Measurements from ENCODE around the gene IFI16. TPM values are rescaled to one million over a fixed set of nuclear protein-coding genes. Genes with fewer than 3 reads are reported as not detected.

The IFI16 gene
- total RNA-seq, 4 donors from 2014 or later = 11.1 to 36.5 (median 17.9) TPM

DNA sequence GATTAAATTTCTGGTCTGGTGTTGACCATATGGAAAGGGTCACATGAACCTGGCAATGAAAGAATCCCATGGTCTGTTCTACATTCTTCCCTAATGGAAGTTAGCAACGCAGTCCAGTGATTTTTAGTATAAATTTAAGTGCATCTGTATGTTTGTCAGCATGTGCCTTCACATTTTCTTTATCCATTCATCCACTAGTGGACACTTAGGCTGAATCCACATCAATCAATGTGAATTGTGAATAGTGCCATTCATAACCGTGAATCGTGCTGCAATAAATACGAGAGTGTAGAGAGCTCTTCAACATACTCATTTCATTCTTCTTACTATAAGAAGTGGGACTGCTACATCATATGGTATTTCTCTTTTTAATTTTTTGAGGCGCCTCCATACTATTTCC is 12.7 kb upstream of the IFI16 start:
- intact Hi-C loops (cut with DNase I; ENCODE audit: low total_unique reads) = no loop called here
- no peaks in the 10 kb centered on the region for H3K27me3 ChIP-seq
- DNase-seq = no peak
- no peaks in the 10 kb centered on the region for H3K36me3 ChIP-seq
- H3K4me3 ChIP-seq = no peak overlapping the region
- H3K4me1 ChIP-seq = peaks cover 0 to 25% (median 2%) of the 10 kb centered on the region in 4 donors
- TF ChIP-seq POLR2A (IDR thresholded peaks at IDR 0.05) = no peak
- TF ChIP-seq EP300 (IDR thresholded peaks at IDR 0.05; ENCODE audit: low read depth) = no peak
- no peak for TF ChIP-seq POLR2AphosphoS5 (IDR thresholded peaks at IDR 0.05)
- TF ChIP-seq, protein P1, sequence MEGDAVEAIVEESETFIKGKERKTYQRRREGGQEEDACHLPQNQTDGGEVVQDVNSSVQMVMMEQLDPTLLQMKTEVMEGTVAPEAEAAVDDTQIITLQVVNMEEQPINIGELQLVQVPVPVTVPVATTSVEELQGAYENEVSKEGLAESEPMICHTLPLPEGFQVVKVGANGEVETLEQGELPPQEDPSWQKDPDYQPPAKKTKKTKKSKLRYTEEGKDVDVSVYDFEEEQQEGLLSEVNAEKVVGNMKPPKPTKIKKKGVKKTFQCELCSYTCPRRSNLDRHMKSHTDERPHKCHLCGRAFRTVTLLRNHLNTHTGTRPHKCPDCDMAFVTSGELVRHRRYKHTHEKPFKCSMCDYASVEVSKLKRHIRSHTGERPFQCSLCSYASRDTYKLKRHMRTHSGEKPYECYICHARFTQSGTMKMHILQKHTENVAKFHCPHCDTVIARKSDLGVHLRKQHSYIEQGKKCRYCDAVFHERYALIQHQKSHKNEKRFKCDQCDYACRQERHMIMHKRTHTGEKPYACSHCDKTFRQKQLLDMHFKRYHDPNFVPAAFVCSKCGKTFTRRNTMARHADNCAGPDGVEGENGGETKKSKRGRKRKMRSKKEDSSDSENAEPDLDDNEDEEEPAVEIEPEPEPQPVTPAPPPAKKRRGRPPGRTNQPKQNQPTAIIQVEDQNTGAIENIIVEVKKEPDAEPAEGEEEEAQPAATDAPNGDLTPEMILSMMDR (IDR thresholded peaks at IDR 0.05) = no peak
- WGBS, 2 donors (ENCODE audit: low coverage in 1 of 2) = 66 to 76% methylated on average over 4 to 5 of the region's 5 CpGs
- H3K27ac ChIP-seq = no peak overlapping the region
- in situ Hi-C loops (cut with MboI; ENCODE audit: low pct_ligation_motif_present in 1 of 4, low pct_unique_long_range_greater_than_20kb in 1 of 4, low sequenced_read_pairs in 3 of 4) = loop anchor here in 3 of 4 donors (10.0 to 25.0 kb wide), 3 partner anchors 485 to 792 kb away; no protein-coding TSS in a partner anchor
- H3K9me3 ChIP-seq = no peaks in the 10 kb centered on the region

DNA sequence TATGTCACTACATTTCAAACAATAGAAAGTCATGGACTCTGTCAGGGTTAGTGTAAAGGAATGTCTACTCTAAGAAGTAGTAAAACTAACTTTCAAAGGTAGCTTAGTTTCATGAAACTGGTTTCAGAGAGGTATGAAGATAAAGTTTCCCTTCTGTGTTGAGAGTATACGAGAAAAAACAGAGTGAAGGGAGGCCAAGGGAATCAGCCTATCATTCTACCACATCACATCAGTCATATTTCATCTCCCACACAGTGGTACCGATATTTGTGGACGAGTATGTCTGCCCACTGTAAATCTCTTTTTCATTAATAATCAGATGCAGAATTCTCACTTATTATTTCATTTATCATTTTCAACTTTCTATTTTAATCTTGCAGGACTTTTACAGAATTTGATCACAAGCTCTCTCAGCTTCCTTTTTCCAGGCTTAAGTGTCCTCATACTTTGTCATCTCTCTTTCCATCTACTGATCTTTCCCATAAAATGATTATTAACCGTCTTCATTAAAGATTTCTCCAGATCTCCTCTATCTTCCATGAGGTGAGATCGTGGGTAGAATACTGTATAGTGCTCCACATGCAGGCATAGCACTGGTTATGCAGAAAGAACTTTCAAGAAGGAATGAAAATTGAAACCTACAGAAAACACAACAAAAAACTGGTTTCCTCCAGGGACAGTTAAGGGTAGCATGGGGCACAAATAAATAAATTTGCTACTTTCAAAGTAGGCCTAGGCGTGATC is 11.5 kb upstream of the IFI16 start:
- no peak for DNase-seq
- H3K4me1 ChIP-seq = peaks cover 0 to 31% (median 2%) of the 10 kb centered on the region in 4 donors
- no peaks in the 10 kb centered on the region for H3K36me3 ChIP-seq
- H3K27me3 ChIP-seq = no peaks in the 10 kb centered on the region
- 40 to 45% methylated on average over 6 of the region's 6 CpGs for WGBS, 2 donors (ENCODE audit: low coverage in 1 of 2)
- in situ Hi-C loops (cut with MboI; ENCODE audit: low pct_ligation_motif_present in 1 of 4, low pct_unique_long_range_greater_than_20kb in 1 of 4, low sequenced_read_pairs in 3 of 4) = loop anchor here in 3 of 4 donors (10.0 to 25.0 kb wide), 3 partner anchors 486 to 793 kb away; no protein-coding TSS in a partner anchor
- H3K4me3 ChIP-seq = peak overlapping the region in 2 of 4 donors; percentile 27 to 44
- intact Hi-C loops (cut with DNase I; ENCODE audit: low total_unique reads) = no loop called here
- no peaks in the 10 kb centered on the region for H3K9me3 ChIP-seq
- TF ChIP-seq POLR2AphosphoS5 (IDR thresholded peaks at IDR 0.05) (no peak), POLR2A (IDR thresholded peaks at IDR 0.05) (no peak), EP300 (IDR thresholded peaks at IDR 0.05; ENCODE audit: low read depth) (no peak)
- TF ChIP-seq, protein P1 (IDR thresholded peaks at IDR 0.05) = no peak
- peak overlapping the region; percentile 72 to 86 (median 81) for H3K27ac ChIP-seq

DNA sequence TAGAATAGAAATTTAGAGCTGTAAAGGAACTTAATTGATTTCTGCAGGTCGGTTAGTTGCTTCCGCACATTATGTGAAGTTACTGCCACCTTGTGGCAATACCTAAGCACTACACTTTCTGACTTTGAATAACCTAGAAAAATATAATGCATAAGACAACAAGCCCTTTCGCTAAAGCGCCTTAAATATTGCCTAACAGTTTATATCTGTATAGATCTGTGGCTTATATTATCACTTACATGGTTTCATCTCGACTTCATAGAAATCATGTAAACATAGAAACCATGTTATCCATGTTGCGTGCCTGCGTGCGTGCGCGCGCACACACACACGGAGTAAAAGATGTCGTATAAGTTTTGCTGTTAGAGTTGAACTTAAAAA is 10.9 kb upstream of the IFI16 start:
- H3K4me3 ChIP-seq = peak overlapping the region in 3 of 4 donors; percentile 26 to 44 (median 27)
- intact Hi-C loops (cut with DNase I; ENCODE audit: low total_unique reads) = no loop called here
- in situ Hi-C loops (cut with MboI; ENCODE audit: low pct_ligation_motif_present in 1 of 4, low pct_unique_long_range_greater_than_20kb in 1 of 4, low sequenced_read_pairs in 3 of 4) = loop anchor here in 3 of 4 donors (10.0 to 25.0 kb wide), 3 partner anchors 486 to 794 kb away; no protein-coding TSS in a partner anchor
- peaks cover 0 to 31% (median 2%) of the 10 kb centered on the region in 4 donors for H3K4me1 ChIP-seq
- WGBS, 2 donors (ENCODE audit: low coverage in 1 of 2) = 21 to 23% methylated on average over 13 of the region's 13 CpGs
- H3K27me3 ChIP-seq = no peaks in the 10 kb centered on the region
- H3K9me3 ChIP-seq = no peaks in the 10 kb centered on the region
- H3K27ac ChIP-seq = peak overlapping the region; percentile 72 to 86 (median 81)
- peak; percentile 26 for DNase-seq
- H3K36me3 ChIP-seq = no peaks in the 10 kb centered on the region
- TF ChIP-seq POLR2A (IDR thresholded peaks at IDR 0.05) = no peak
- TF ChIP-seq, protein P1 (IDR thresholded peaks at IDR 0.05) = peak; percentile 84 to 93 (median 89)
- TF ChIP-seq EP300 (IDR thresholded peaks at IDR 0.05; ENCODE audit: low read depth) = no peak
- TF ChIP-seq POLR2AphosphoS5 (IDR thresholded peaks at IDR 0.05) = peak in 1 of 3 donors; percentile 14

DNA sequence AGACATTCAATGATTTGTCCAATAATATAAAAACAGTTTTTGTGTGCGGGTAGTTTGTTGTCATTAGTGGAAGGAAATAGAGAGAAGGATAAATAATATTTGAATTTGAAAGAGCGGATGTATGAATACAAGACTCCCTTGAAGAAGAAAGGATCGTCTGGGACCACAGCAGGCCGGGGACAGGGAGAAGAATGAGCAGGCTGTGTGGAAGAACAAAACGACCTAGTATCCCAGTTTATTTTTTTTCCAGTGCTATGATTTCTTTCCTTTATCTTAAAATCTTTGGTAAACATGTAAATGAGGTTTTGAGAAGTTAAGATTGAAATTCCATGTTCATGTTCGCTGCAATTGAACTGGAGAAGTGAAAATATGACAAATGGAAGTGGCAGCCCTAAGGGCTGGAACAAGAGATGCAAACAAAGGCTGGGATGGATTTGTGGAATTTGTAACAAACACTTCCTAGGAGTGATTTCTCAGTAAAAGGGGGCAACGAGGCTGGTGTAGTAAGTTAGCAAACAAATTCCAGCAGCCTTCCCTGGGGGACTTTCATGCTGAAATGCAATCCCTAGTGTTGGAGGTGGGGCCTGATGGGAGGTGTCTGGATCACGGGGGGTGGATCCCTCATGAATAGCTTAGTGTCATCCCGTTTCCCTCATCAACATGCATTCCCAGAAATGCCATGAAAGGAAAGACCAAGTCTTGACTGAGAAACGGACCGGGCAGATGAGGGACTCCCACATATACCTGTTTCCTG is 10.2 kb upstream of the IFI16 start:
- WGBS, 2 donors (ENCODE audit: low coverage in 1 of 2) = 25 to 30% methylated on average over 8 to 11 of the region's 11 CpGs
- in situ Hi-C loops (cut with MboI; ENCODE audit: low pct_ligation_motif_present in 1 of 4, low pct_unique_long_range_greater_than_20kb in 1 of 4, low sequenced_read_pairs in 3 of 4) = loop anchor here in 3 of 4 donors (10.0 to 25.0 kb wide), 3 partner anchors 487 to 795 kb away; no protein-coding TSS in a partner anchor
- H3K36me3 ChIP-seq = no peaks in the 10 kb centered on the region
- peaks cover 0 to 31% (median 2%) of the 10 kb centered on the region in 4 donors for H3K4me1 ChIP-seq
- TF ChIP-seq, protein P1 (IDR thresholded peaks at IDR 0.05) = no peak
- TF ChIP-seq EP300 (IDR thresholded peaks at IDR 0.05; ENCODE audit: low read depth) (no peak), POLR2A (IDR thresholded peaks at IDR 0.05) (peak; percentile 74), POLR2AphosphoS5 (IDR thresholded peaks at IDR 0.05) (peak; percentile 73 to 91 (median 85))
- peak; percentile 57 for DNase-seq
- H3K4me3 ChIP-seq = peak overlapping the region; percentile 6 to 44 (median 26)
- intact Hi-C loops (cut with DNase I; ENCODE audit: low total_unique reads) = no loop called here
- H3K9me3 ChIP-seq = no peaks in the 10 kb centered on the region
- H3K27me3 ChIP-seq = no peaks in the 10 kb centered on the region
- peak overlapping the region; percentile 72 to 86 (median 81) for H3K27ac ChIP-seq
